Measurements from ENCODE around the gene RIMOC1. TPM values are rescaled to one million over a fixed set of nuclear protein-coding genes. Genes with fewer than 3 reads are reported as not detected.

RIMOC1 gene
- polyA plus RNA-seq, 1 donor from 2014 or later: 18.5 TPM

DNA sequence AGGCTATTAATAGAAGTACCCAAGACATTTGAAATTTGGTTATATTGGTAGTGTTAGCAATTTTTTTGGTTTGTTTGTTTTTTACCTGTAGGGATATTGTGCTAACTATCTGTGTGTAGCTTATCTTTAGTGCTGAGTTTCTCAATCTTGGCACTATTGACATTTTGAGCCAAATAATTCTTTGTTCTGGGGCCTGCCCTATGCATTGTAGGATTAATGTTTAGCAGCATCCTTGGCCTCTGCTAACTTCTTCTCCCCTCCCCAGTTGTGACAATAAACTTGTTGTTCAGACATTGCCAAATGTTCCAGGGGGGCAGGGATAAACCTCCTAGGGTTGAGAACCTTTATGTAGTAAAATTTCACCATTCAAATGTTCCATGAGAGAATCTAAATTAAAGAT, 24.9 kb downstream of the RIMOC1 start:
- no peak overlapping the region for H3K4me3 ChIP-seq (ENCODE audit: low read length)
- no peak overlapping the region for H3K4me2 ChIP-seq (ENCODE audit: low read length)
- H3K9me2 ChIP-seq (ENCODE audit: insufficient read depth, low read length): no peaks in the 10 kb centered on the region
- H3F3A ChIP-seq (ENCODE audit: insufficient read depth, low read length, poor library complexity, severe bottlenecking): no peaks in the 10 kb centered on the region
- no peaks in the 10 kb centered on the region for H4K20me1 ChIP-seq (ENCODE audit: insufficient read depth)
- no peaks in the 10 kb centered on the region for H3K27me3 ChIP-seq (ENCODE audit: insufficient read depth, low read depth, low read length)
- H3K9ac ChIP-seq (ENCODE audit: low read length): no peak overlapping the region
- H3K79me2 ChIP-seq (replicated peaks; ENCODE audit: insufficient read depth, low read length): no peaks in the 10 kb centered on the region
- TF ChIP-seq EP300 (conservative IDR thresholded peaks at IDR 0.05; ENCODE audit: poor library complexity, severe bottlenecking): no peak
- TF ChIP-seq, protein P1, sequence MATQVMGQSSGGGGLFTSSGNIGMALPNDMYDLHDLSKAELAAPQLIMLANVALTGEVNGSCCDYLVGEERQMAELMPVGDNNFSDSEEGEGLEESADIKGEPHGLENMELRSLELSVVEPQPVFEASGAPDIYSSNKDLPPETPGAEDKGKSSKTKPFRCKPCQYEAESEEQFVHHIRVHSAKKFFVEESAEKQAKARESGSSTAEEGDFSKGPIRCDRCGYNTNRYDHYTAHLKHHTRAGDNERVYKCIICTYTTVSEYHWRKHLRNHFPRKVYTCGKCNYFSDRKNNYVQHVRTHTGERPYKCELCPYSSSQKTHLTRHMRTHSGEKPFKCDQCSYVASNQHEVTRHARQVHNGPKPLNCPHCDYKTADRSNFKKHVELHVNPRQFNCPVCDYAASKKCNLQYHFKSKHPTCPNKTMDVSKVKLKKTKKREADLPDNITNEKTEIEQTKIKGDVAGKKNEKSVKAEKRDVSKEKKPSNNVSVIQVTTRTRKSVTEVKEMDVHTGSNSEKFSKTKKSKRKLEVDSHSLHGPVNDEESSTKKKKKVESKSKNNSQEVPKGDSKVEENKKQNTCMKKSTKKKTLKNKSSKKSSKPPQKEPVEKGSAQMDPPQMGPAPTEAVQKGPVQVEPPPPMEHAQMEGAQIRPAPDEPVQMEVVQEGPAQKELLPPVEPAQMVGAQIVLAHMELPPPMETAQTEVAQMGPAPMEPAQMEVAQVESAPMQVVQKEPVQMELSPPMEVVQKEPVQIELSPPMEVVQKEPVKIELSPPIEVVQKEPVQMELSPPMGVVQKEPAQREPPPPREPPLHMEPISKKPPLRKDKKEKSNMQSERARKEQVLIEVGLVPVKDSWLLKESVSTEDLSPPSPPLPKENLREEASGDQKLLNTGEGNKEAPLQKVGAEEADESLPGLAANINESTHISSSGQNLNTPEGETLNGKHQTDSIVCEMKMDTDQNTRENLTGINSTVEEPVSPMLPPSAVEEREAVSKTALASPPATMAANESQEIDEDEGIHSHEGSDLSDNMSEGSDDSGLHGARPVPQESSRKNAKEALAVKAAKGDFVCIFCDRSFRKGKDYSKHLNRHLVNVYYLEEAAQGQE (IDR thresholded peaks at IDR 0.05; ENCODE audit: borderline replicate concordance): no peak
- TF ChIP-seq MXI1 (conservative IDR thresholded peaks at IDR 0.05; ENCODE audit: poor library complexity, severe bottlenecking): no peak
- TF ChIP-seq TAF1 (IDR thresholded peaks at IDR 0.05; ENCODE audit: low read depth): no peak
- TF ChIP-seq SMC3 (conservative IDR thresholded peaks at IDR 0.05; ENCODE audit: poor library complexity): no peak
- TF ChIP-seq, protein P2, sequence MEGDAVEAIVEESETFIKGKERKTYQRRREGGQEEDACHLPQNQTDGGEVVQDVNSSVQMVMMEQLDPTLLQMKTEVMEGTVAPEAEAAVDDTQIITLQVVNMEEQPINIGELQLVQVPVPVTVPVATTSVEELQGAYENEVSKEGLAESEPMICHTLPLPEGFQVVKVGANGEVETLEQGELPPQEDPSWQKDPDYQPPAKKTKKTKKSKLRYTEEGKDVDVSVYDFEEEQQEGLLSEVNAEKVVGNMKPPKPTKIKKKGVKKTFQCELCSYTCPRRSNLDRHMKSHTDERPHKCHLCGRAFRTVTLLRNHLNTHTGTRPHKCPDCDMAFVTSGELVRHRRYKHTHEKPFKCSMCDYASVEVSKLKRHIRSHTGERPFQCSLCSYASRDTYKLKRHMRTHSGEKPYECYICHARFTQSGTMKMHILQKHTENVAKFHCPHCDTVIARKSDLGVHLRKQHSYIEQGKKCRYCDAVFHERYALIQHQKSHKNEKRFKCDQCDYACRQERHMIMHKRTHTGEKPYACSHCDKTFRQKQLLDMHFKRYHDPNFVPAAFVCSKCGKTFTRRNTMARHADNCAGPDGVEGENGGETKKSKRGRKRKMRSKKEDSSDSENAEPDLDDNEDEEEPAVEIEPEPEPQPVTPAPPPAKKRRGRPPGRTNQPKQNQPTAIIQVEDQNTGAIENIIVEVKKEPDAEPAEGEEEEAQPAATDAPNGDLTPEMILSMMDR (IDR thresholded peaks at IDR 0.05; ENCODE audit: poor library complexity, severe bottlenecking): no peak
- TF ChIP-seq EZH2 (IDR thresholded peaks at IDR 0.05; ENCODE audit: borderline replicate concordance, insufficient read depth, low read length, poor library complexity, severe bottlenecking): no peak
- TF ChIP-seq POLR2AphosphoS5 (IDR thresholded peaks at IDR 0.05): no peak
- no peak for TF ChIP-seq RAD21 (conservative IDR thresholded peaks at IDR 0.05)
- no peaks in the 10 kb centered on the region for H3K9me3 ChIP-seq (ENCODE audit: low read length)
- no peak overlapping the region for H2AFZ ChIP-seq (ENCODE audit: low read depth, low read length)
- H3K36me3 ChIP-seq (ENCODE audit: insufficient read depth, low read length): no peaks in the 10 kb centered on the region
- no peak overlapping the region for H3K27ac ChIP-seq (ENCODE audit: low read length)

DNA sequence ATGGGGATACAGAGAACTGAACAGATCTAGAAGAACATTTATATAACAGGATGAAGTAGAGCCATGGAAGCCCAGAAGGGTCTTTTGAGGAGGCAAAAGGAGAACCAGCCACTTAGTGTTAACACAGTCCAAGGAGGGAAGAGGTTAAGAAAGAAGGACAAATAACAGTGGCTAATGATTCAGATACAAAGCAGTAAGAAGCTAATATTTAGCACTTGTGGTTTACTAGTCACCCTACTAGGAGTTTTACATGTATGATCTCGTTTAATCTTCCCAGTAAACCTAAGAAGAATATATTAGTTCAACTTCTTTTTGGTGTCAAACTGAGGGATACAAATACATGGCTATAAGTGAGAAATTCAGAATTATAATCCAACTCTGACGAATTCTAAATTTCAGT, 28.6 kb downstream of the RIMOC1 start:
- no peaks in the 10 kb centered on the region for H3K79me2 ChIP-seq (replicated peaks; ENCODE audit: insufficient read depth, low read length)
- no peaks in the 10 kb centered on the region for H4K20me1 ChIP-seq (ENCODE audit: insufficient read depth)
- H3K27ac ChIP-seq (ENCODE audit: low read length): no peak overlapping the region
- H3K9me2 ChIP-seq (ENCODE audit: insufficient read depth, low read length): no peaks in the 10 kb centered on the region
- no peak overlapping the region for H3K4me2 ChIP-seq (ENCODE audit: low read length)
- H3K9ac ChIP-seq (ENCODE audit: low read length): no peak overlapping the region
- no peaks in the 10 kb centered on the region for H3K9me3 ChIP-seq (ENCODE audit: low read length)
- TF ChIP-seq MXI1 (conservative IDR thresholded peaks at IDR 0.05; ENCODE audit: poor library complexity, severe bottlenecking): no peak
- TF ChIP-seq SMC3 (conservative IDR thresholded peaks at IDR 0.05; ENCODE audit: poor library complexity): no peak
- TF ChIP-seq RAD21 (conservative IDR thresholded peaks at IDR 0.05): no peak
- TF ChIP-seq, protein P1 (IDR thresholded peaks at IDR 0.05; ENCODE audit: borderline replicate concordance): no peak
- TF ChIP-seq EP300 (conservative IDR thresholded peaks at IDR 0.05; ENCODE audit: poor library complexity, severe bottlenecking): no peak
- no peak for TF ChIP-seq POLR2AphosphoS5 (IDR thresholded peaks at IDR 0.05)
- TF ChIP-seq, protein P2 (IDR thresholded peaks at IDR 0.05; ENCODE audit: poor library complexity, severe bottlenecking): no peak
- H3F3A ChIP-seq (ENCODE audit: insufficient read depth, low read length, poor library complexity, severe bottlenecking): no peaks in the 10 kb centered on the region
- no peaks in the 10 kb centered on the region for H3K36me3 ChIP-seq (ENCODE audit: insufficient read depth, low read length)
- no peak overlapping the region for H3K4me3 ChIP-seq (ENCODE audit: low read length)
- no peaks in the 10 kb centered on the region for H3K27me3 ChIP-seq (ENCODE audit: insufficient read depth, low read depth, low read length)
- H2AFZ ChIP-seq (ENCODE audit: low read depth, low read length): no peak overlapping the region

Measured in neural cell (in vitro differentiated cells).